ENCODE results near the gene RPS18.

RPS18 gene

GRCh38 chr6:33279257-33279695 lies 7.4 kb downstream of the RPS18 start:
- TF ChIP-seq GATA3 (IDR thresholded peaks at IDR 0.05; ENCODE audit: low read depth, low read length) (no peak), GATA2 (IDR thresholded peaks at IDR 0.05; ENCODE audit: low read depth, low read length) (no peak)

DNA sequence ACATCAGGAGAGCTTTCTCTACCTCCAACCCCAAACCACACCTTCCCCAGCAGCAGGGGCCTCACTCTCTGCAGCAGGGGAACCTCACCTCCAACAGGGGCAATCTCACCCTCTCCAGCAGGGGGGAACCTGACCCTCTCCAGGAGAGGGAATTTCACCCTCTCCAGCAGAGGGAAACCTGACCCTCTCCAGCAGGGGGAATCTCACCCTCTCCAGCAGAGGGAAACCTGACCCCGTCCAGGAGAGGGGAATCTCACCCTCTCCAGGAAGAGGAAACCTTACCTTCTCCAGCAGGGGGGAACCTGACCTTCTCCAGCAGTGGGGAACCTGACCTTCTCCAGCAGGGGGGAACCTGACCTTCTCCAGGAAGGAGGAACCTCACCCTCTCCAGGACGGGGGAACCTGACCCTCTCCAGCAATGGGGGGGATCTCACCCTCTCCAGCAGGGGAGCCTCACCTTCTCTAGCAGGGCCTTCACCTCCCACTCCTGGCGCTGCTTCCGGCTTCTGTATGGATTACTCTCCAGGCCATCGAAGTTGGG lies 8.2 kb downstream of the RPS18 start:
- TF ChIP-seq GATA3 (IDR thresholded peaks at IDR 0.05; ENCODE audit: low read depth, low read length) = no peak
- no peak for TF ChIP-seq GATA2 (IDR thresholded peaks at IDR 0.05; ENCODE audit: low read depth, low read length)

DNA sequence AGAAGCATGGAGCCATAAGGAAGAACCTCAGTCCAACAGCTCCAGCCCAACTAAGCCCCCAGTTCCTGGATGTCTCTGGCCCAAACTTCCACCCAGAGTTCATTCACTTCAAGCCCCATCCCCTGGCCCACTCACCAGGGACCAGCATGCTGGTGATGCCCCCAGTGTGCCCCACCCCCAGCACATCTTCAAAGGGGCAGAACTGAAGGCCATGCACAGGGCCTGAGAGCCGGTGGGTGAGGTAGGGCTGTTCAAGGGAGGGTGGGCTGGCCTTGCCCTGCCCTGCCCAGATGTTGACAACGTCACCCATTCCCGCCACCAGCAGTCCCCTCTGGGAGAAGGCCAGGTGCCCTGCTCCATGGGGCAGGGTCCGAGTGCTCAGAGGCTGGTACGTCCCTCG lies 8.7 kb downstream of the RPS18 start:
- TF ChIP-seq GATA3 (IDR thresholded peaks at IDR 0.05; ENCODE audit: low read depth, low read length) (no peak), GATA2 (IDR thresholded peaks at IDR 0.05; ENCODE audit: low read depth, low read length) (no peak)

GRCh38 chr6:33286946-33287914 lies 15.4 kb downstream of the RPS18 start:
- TF ChIP-seq GATA3 (IDR thresholded peaks at IDR 0.05; ENCODE audit: low read depth, low read length) (no peak), GATA2 (IDR thresholded peaks at IDR 0.05; ENCODE audit: low read depth, low read length) (no peak)

DNA sequence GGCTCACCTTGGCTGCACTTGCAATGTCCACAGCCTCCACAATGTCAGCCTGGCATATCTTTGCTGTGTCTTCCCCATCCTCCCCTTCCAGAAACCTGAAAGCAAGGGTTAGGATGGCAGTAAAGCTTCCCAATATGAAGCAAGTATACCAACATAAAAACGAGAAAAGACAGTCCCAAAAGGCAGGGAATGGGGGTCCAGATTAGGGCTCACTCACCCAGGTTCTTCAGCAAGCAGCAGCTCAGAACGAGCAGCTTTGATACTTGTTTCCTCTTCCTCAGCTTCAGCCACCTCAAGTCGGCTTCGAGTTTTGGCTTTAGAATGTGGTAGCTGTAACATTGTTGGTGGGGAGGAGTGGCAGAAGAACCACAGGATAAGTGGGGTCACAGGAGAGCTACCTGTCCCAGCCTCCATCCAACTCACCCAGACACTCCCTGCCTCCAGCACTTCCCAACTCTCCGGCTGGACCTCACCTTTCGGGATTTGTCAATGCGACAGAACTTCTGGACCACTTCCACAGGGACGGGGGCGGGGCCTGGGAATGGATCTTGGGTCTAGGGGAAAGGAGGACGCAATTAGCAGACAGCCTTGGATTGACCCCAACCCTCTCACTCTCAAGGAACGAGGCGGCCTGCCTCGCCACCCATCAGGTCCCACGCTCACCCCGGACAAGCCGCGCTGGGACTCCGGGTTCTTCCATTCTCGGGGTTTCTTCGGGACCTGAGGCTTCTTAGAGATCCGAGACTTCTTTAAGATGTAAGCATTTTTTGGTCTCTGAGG lies 16.5 kb downstream of the RPS18 start:
- TF ChIP-seq GATA2 (IDR thresholded peaks at IDR 0.05; ENCODE audit: low read depth, low read length) (no peak), GATA3 (IDR thresholded peaks at IDR 0.05; ENCODE audit: low read depth, low read length) (no peak)

DNA sequence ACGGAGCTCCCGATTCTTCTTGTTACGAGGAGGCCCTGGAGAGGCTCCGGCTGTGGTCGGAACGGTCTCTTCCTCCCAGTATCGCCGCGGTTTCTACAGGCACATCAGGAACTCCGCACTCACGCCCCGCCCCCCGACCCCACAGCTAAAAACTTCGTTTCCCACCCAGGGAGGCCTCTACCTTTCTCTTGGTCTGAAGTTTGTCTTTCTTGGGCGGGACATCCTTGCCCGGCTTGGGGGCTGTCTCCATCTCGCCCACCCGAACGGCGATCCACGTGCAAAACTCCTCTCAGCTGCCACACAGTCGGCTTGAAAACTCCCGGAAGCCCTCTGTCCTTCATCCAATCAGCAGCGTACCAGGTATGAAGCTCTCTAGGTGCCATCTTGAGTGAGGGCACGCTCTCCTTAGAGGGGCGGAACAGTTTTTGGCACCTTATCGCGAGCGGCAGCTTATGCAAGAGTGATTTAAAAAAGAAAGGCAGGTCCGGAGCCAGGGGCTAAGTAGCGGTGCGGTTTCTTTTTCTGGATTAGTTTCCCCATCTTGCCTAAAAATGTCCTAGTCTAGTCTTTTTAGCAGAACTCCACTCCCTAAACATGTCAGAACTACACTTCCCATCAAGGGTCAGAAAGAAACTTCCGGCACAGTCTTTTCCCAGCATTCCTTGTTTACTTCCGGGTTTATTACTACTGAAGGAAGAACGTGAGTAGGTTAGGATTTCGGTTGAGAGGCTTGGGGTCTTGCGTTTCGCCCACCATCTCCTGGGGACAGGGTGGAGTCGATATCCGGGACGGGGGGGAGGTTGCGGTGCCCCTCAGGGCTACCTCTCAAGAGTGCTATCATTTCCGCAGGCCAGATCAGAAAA lies 17.3 kb downstream of the RPS18 start, which contains the start of the genes PFDN6 and WDR46:
Gene PFDN6 (plus strand): TSS at position 681 of the 863 bp plus-strand sequence. CDS start 256 bp downstream, outside the sequence.
Gene WDR46 (minus strand): TSS at position 319 of the 863 bp plus-strand sequence. CDS start 69 bp downstream, at position 250.
- TF ChIP-seq GATA3 (IDR thresholded peaks at IDR 0.05; ENCODE audit: low read depth, low read length) = no peak
- TF ChIP-seq GATA2 (IDR thresholded peaks at IDR 0.05; ENCODE audit: low read depth, low read length) = peak; percentile 46; the same call in 1 of the 2 replicates

- no peak for TF ChIP-seq GATA3 (IDR thresholded peaks at IDR 0.05; ENCODE audit: low read depth, low read length)
Observed at GRCh38 chr6:33289784-33290315, 18.0 kb downstream of the RPS18 start.

DNA sequence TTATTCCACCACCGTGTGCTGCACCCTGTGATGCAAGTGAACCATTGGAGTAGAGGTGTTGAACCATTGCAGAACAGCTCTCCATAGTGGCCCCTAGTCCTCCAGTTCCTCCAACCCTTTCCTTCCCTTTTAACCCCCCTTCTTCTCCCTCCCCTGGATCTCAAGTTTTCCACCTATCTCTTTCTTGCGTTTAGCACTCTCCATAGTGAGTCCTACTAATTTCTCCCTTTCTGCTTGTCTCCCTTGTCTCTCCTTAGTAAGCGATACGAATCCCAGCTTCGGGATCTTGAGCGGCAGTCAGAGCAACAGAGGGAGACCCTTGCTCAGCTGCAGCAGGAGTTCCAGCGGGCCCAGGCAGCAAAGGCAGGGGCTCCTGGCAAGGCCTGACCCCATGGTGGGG lies 18.6 kb downstream of the RPS18 start:
- no peak for TF ChIP-seq GATA3 (IDR thresholded peaks at IDR 0.05; ENCODE audit: low read depth, low read length)
- no peak for TF ChIP-seq GATA2 (IDR thresholded peaks at IDR 0.05; ENCODE audit: low read depth, low read length)

GRCh38 chr6:33292996-33293682 lies 21.3 kb downstream of the RPS18 start:
- TF ChIP-seq GATA3 (IDR thresholded peaks at IDR 0.05; ENCODE audit: low read depth, low read length) = no peak
- no peak for TF ChIP-seq GATA2 (IDR thresholded peaks at IDR 0.05; ENCODE audit: low read depth, low read length)

- TF ChIP-seq GATA3 (IDR thresholded peaks at IDR 0.05; ENCODE audit: low read depth, low read length) (no peak), GATA2 (IDR thresholded peaks at IDR 0.05; ENCODE audit: low read depth, low read length) (no peak)
Observed at GRCh38 chr6:33294086-33294823, 22.4 kb downstream of the RPS18 start.

DNA sequence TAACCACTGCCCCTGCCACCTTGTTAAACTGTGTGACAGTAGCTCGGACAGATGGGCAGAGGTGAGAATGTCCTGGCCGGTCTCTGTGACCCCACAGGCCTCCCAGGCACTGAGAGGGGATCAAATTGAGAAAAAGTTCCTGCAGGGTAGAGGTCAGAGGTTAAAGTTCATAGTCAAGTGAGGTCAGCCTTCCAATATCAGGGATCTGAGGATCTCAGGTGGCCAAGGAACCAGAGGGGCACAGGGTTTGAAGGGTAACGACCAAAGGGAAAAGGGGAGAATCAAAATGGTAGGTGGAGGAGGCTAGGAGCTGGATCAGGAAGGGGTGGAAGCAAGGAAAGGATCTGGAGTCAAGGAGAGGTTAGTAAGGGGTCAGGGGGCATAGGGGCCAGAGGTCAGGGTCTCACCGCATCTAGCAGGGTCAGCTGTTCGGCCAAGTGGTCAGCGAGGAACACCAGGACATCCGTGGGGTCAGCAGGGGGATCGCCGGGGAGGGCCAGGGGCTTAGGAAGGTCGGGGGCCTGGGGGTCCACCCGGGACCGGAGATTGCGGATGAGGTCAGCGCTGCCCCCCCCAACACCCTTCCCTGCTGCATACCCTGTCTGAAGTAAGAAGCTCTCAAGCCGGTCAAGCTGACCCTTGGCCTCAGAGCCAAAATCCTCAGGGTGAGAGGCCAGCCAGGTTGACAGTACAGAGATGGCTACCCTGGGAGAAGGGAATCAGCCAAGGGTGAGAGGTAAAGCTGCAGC lies 23.9 kb downstream of the RPS18 start:
- TF ChIP-seq GATA3 (IDR thresholded peaks at IDR 0.05; ENCODE audit: low read depth, low read length) = no peak
- no peak for TF ChIP-seq GATA2 (IDR thresholded peaks at IDR 0.05; ENCODE audit: low read depth, low read length)

Data from SH-SY5Y (cell line).